ENCODE data around the gene GCAT.
"Not testable (repeated sequence)": the region's sequence is repeated elsewhere in the genome, so short reads cannot be mapped to it uniquely, and the experiment has no call there.

GCAT gene

DNA sequence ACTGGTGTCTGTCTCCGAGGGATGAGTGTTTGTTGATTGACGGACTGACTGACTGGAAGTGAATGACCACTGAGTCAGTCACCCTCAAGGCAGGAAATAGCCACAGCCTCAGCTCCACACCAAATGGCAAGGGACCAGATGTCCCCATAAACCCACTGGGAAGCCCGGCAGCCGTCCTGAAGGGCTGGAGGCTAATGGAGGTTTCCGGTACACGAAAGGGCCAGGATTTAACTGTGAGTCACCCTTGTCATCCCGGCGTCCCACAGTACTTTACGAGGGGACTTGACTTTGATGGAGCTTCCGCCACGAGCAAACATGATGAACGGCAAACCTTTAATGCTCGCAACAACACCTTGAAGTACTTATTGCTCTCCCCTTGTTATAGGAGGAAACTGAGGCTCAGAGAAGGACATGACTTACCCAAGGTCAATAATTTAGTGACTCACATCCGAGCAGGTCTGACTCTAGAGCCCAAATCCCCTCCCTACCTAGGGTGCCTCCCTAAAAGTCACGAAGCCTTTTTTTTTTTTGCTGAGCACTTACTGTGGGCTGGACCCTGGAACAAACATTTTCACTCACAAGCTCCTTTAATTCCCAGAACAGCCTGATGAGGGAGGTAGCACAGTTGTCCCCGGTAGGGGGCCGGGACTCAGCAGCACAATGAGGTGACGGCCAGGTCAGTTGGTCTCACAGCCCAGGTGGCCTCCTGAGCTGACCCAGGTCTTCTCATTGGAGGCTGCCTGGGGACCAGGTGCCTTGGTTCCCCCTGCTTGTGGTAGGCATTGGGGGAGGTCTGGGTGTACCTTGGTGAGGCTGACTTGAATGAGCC, 25.2 kb upstream of the GCAT start:
- peak; percentile 74 for DNase-seq (ENCODE audit: low spot score)

- no peak for DNase-seq (ENCODE audit: low spot score)
Measured at GRCh38 chr22:37784829-37785495, 22.8 kb upstream of the GCAT start.

DNA sequence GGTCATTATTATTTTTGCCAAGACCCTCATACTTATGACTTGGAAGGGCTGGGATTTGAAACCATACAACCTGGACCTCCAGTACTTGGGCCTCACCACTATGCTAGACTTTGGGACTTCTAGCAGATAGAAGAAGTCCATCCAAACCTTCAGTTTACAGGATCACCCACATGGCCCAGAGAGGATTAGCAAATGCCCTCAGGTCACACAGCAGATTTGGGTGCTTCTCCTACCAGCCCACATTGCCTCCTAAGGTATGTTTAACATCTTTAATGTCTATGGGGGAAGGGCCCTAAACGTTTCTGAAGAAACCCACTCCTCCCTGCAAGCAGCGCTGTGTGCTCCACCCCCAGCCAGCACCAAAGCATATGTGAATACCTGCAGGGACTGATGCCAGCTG, 17.5 kb upstream of the GCAT start:
- DNase-seq (ENCODE audit: low spot score): no peak

DNA sequence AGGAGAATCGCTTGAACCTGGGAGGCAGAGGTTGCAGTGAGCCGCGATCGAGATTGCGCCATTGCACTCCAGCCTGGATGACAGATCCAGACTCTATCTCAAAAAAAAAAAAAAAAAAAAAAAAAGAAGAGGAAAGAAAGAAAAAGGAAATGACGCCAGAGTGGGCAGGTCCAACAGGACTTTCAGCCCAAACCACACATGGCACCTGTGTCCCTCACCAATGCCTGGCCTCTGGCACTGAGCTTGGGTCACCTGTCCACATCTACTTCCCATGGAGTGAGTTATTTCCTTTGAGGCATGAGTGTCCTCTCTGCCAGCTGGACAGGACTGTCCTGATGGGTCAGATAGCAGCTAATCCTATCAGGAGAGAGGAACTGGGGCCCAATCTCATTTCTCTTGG, 15.2 kb upstream of the GCAT start:
- DNase-seq (ENCODE audit: low spot score): no peak

GRCh38 chr22:37794376-37794775, 13.4 kb upstream of the GCAT start:
- no peak for DNase-seq (ENCODE audit: low spot score)

GRCh38 chr22:37796079-37796478, 11.7 kb upstream of the GCAT start:
- DNase-seq (ENCODE audit: low spot score): no peak

- not testable (repeated sequence) for DNase-seq (ENCODE audit: low spot score)
Measured at GRCh38 chr22:37797259-37797658, 10.5 kb upstream of the GCAT start.

GRCh38 chr22:37797874-37798500, 9.7 kb upstream of the GCAT start:
- DNase-seq (ENCODE audit: low spot score): no peak

- not testable (repeated sequence) for DNase-seq (ENCODE audit: low spot score)
Measured at GRCh38 chr22:37799979-37800378, 7.8 kb upstream of the GCAT start.

DNA sequence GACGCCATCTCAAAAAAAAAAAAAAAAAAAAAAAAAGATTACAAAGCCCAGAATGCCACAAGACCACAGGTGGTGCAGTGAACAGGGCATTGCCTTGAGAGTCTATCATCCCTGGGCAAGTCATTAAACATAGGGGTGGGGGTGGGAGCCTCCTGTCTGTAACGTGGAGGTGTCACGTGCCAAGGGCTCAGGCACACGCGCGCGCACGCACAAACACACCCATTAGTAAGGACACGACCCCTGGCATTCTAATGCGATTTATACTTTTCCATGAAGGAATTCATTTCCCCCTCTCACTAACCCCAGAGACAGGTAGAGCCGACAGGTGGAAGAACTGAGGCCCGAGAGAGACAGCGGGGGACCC, 5.8 kb upstream of the GCAT start:
- DNase-seq (ENCODE audit: low spot score): peak; percentile 2

- DNase-seq (ENCODE audit: low spot score): peak; percentile 56
Measured at GRCh38 chr22:37802310-37803194, 5.2 kb upstream of the GCAT start.

DNA sequence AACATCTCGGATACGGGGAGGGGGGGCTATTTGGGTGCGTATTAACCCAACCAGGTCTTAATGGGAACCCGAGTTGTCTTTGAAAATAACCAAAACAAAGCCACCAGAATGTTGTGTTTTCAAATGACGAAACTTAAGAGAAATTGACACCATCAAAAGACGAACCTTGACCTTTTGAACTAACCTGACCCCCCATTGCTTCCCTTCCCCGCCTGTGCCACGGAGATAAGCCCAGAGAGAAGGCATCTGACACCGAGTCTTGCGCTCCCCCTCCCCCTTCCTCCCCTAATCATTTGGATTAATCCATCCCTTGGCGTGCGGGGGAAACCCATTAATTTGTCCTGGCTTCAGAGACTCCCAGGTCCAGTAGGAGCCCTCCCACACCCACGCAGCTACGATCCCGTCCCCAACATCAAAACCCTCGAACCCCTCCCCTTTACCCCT, 4.5 kb upstream of the GCAT start:
- no peak for DNase-seq (ENCODE audit: low spot score)

- DNase-seq (ENCODE audit: low spot score): peak; percentile 1
Measured at GRCh38 chr22:37803639-37804351, 3.9 kb upstream of the GCAT start.

- DNase-seq (ENCODE audit: low spot score): peak; percentile 2
Measured at GRCh38 chr22:37804352-37804880, 3.3 kb upstream of the GCAT start.

GRCh38 chr22:37804881-37805809, 2.6 kb upstream of the GCAT start:
- peak; percentile 89 for DNase-seq (ENCODE audit: low spot score)

DNA sequence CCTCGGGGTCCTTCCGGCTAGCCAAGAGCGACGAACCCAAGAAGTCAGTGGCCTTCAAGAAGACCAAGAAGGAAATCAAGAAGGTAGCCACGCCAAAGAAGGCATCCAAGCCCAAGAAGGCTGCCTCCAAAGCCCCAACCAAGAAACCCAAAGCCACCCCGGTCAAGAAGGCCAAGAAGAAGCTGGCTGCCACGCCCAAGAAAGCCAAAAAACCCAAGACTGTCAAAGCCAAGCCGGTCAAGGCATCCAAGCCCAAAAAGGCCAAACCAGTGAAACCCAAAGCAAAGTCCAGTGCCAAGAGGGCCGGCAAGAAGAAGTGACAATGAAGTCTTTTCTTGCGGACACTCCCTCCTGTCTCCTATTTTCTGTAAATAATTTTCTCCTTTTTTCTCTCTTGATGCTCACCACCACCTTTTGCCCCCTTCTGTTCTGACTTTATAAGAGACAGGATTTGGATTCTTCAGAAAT, 1.9 kb upstream of the GCAT start:
- DNase-seq (ENCODE audit: low spot score): no peak

GRCh38 chr22:37806409-37807333, 1.1 kb upstream of the GCAT start:
- DNase-seq (ENCODE audit: low spot score): peak; percentile 43

- no peak for DNase-seq (ENCODE audit: low spot score)
Measured at GRCh38 chr22:37808294-37808657, 542 bp downstream of the GCAT start.
